ENCODE results near the gene IL6ST.

IL6ST gene

GRCh38 chr5:55920784-55921183 lies 74.0 kb downstream of the IL6ST start:
- no peak for TF ChIP-seq CTCF (IDR thresholded peaks at IDR 0.05; ENCODE audit: extremely low read depth, insufficient read depth, missing control alignments)
- in situ Hi-C loops (cut with MboI; ENCODE audit: low pct_unique_long_range_greater_than_20kb, low sequenced_read_pairs, unreplicated experiment), result no loop called here
- DNase-seq (ENCODE audit: low spot score), result peak; percentile 4

GRCh38 chr5:55919625-55920024 lies 75.1 kb downstream of the IL6ST start:
- in situ Hi-C loops (cut with MboI; ENCODE audit: low pct_unique_long_range_greater_than_20kb, low sequenced_read_pairs, unreplicated experiment), result no loop called here
- peak; percentile 8 for DNase-seq (ENCODE audit: low spot score)
- no peak for TF ChIP-seq CTCF (IDR thresholded peaks at IDR 0.05; ENCODE audit: extremely low read depth, insufficient read depth, missing control alignments)

GRCh38 chr5:55918087-55919035 lies 76.4 kb downstream of the IL6ST start:
- in situ Hi-C loops (cut with MboI; ENCODE audit: low pct_unique_long_range_greater_than_20kb, low sequenced_read_pairs, unreplicated experiment), result no loop called here
- no peak for DNase-seq (ENCODE audit: low spot score)
- TF ChIP-seq CTCF (IDR thresholded peaks at IDR 0.05; ENCODE audit: extremely low read depth, insufficient read depth, missing control alignments), result no peak

GRCh38 chr5:55917402-55918086 lies 77.2 kb downstream of the IL6ST start:
- DNase-seq (ENCODE audit: low spot score), result no peak
- TF ChIP-seq CTCF (IDR thresholded peaks at IDR 0.05; ENCODE audit: extremely low read depth, insufficient read depth, missing control alignments), result no peak
- in situ Hi-C loops (cut with MboI; ENCODE audit: low pct_unique_long_range_greater_than_20kb, low sequenced_read_pairs, unreplicated experiment), result no loop called here

GRCh38 chr5:55916986-55917385 lies 77.8 kb downstream of the IL6ST start:
- no peak for DNase-seq (ENCODE audit: low spot score)
- no peak for TF ChIP-seq CTCF (IDR thresholded peaks at IDR 0.05; ENCODE audit: extremely low read depth, insufficient read depth, missing control alignments)
- in situ Hi-C loops (cut with MboI; ENCODE audit: low pct_unique_long_range_greater_than_20kb, low sequenced_read_pairs, unreplicated experiment), result no loop called here

- no peak for TF ChIP-seq CTCF (IDR thresholded peaks at IDR 0.05; ENCODE audit: extremely low read depth, insufficient read depth, missing control alignments)
- DNase-seq (ENCODE audit: low spot score), result no peak
- in situ Hi-C loops (cut with MboI; ENCODE audit: low pct_unique_long_range_greater_than_20kb, low sequenced_read_pairs, unreplicated experiment), result no loop called here
Observed at GRCh38 chr5:55915783-55916182, 79.0 kb downstream of the IL6ST start.
